GM18508 (cell line): ENCODE data around the gene PGC.

ENCODE experiments used
- ATAC-seq: cut with Tn5 transposase; IDR thresholded peaks from one replicate; pipeline ENCODE4 v1.9.1; 2021; ENCODE audit warnings: moderate number of reproducible peaks; ENCODE audit not compliant: insufficient read depth, unreplicated experiment

The PGC gene

DNA sequence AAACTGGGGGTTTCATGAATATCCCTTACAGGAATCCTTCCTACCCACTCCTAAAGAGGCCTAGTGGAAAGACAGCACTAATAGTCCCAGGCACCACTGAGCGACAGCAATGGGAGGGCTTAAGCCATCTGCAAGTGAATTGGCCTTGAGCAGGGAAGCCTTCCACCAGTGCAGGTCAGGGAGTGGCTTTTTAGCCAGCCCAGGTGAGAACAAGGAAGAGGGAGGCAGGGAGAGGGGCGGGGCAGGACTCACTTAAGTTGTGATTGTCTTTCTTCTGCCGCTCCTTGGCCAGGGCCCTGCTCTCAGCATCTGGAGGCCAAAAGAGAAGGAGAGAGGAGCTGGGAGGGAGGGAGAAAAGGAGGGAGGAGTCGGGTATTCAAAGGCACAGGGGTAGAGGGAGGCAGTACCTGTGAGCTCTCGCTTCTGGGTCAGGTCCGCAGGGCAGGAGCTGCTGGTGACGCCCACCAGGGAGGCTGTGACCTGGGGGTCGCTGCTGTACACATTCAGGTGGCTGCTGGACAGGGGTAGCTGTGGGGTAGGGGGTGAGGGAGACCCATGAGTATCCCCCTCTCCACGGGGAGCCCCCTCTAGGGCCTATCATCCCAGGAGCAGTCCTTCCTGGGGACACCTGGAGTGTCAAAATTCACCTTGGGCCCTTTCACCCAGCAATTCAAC is 59.6 kb downstream of the PGC start:
- no peak for ATAC-seq
